Stromal cell of bone marrow (primary cell): ENCODE measurements around the gene PSMB7.

Source experiments
- DNase-seq: peaks from one replicate; pipeline ENCODE4 v3.0.0-alpha.2; 2012; ENCODE audit warnings: low read depth

The PSMB7 gene

GRCh38 chr9:124356745-124357390 is 58.4 kb downstream of the PSMB7 start:
- no peak for DNase-seq

GRCh38 chr9:124355941-124356744 is 59.1 kb downstream of the PSMB7 start:
- DNase-seq, result no peak

- DNase-seq, result no peak
Observed at GRCh38 chr9:124355039-124355940, 60.0 kb downstream of the PSMB7 start.

- DNase-seq, result no peak
Observed at GRCh38 chr9:124354346-124355038, 60.8 kb downstream of the PSMB7 start.

GRCh38 chr9:124353811-124354274 is 61.4 kb downstream of the PSMB7 start:
- DNase-seq, result peak; percentile 9

- DNase-seq, result no peak
Observed at GRCh38 chr9:124353166-124353768, 62.0 kb downstream of the PSMB7 start.

GRCh38 chr9:124352616-124353015 is 62.6 kb downstream of the PSMB7 start:
- no peak for DNase-seq

GRCh38 chr9:124351672-124352468 is 63.4 kb downstream of the PSMB7 start:
- DNase-seq, result no peak

GRCh38 chr9:124350494-124351263 is 64.6 kb downstream of the PSMB7 start:
- DNase-seq, result no peak

- DNase-seq, result no peak
Observed at GRCh38 chr9:124349675-124350493, 65.4 kb downstream of the PSMB7 start.

GRCh38 chr9:124349267-124349666 is 66.0 kb downstream of the PSMB7 start:
- DNase-seq, result no peak

- no peak for DNase-seq
Observed at GRCh38 chr9:124348831-124349230, 66.4 kb downstream of the PSMB7 start.

- no peak for DNase-seq
Observed at GRCh38 chr9:124348363-124348762, 66.9 kb downstream of the PSMB7 start.

- DNase-seq, result no peak
Observed at GRCh38 chr9:124347968-124348358, 67.3 kb downstream of the PSMB7 start.

GRCh38 chr9:124347206-124347967 is 67.9 kb downstream of the PSMB7 start:
- no peak for DNase-seq

- DNase-seq, result no peak
Observed at GRCh38 chr9:124346347-124347163, 68.7 kb downstream of the PSMB7 start.

GRCh38 chr9:124345751-124346281 is 69.4 kb downstream of the PSMB7 start:
- no peak for DNase-seq
